Adrenal gland (tissue), 12 donors: ENCODE measurements around the gene TKT. TPM values are rescaled to one million over a fixed set of nuclear protein-coding genes. Genes with fewer than 3 reads are reported as not detected.

Experiments
- DNase-seq, 7 donors: peaks; one replicate each; pipeline ENCODE4 v3.0.0-alpha.2; 2019 to 2020
- H3K27ac ChIP-seq, 5 donors: fragments of 200-600 bp; sonication (generic) in 4 of 5; 1 replicate in 3 of 5; 2 replicates in 2 of 5; pipeline versions ENCODE4 v1.5.1 to v1.8.0; 2016 to 2020; ENCODE audit warnings: mild to moderate bottlenecking in 1 of 5
- H3K27me3 ChIP-seq: fragments of 200-600 bp; 2 replicates; pipeline ENCODE4 v1.8.0; 2021
- H3K36me3 ChIP-seq, 2 donors: fragments of 200-600 bp; replicated peaks in 1 of 2; 1 replicate in 1 of 2; 2 replicates in 1 of 2; pipeline versions ENCODE4 v1.5.1 to v1.8.0; 2018 to 2022
- H3K4me1 ChIP-seq, 2 donors: fragments of 200-600 bp; replicated peaks in 1 of 2; 1 replicate in 1 of 2; 2 replicates in 1 of 2; pipeline versions ENCODE4 v1.5.1 to v1.8.0; 2018 to 2021
- H3K4me3 ChIP-seq, 4 donors: fragments of 200-600 bp; sonication (generic) in 3 of 4; one replicate each; pipeline ENCODE4 v1.5.1; 2016 to 2018
- H3K9me3 ChIP-seq, 3 donors: fragments of 200-600 bp; sonication (generic) in 1 of 3; replicated peaks in 1 of 3; 1 replicate in 2 of 3; 2 replicates in 1 of 3; pipeline versions ENCODE4 v1.5.1 to v1.8.0; 2016 to 2021
- POLR2A ChIP-seq, 2 donors: fragments of 450-650 bp; IDR thresholded peaks; one replicate each; pipeline ENCODE4 v1.6.1; 2017; ENCODE audit warnings: antibody characterized with exemption in 2 of 2, mild to moderate bottlenecking in 2 of 2, moderate library complexity in 1 of 2
- WGBS, 4 donors: extraction: QIAGEN DNeasy Blood & Tissue Kit in 2 of 4; methylation state at CpG; one replicate each; pipeline versions ENCODE4 v1.1.5 to v1.1.7; 2013 to 2017; 5-methylcytosine and 5-hydroxymethylcytosine counted together
- intact Hi-C, 2 donors: fragments of 100-400 bp; cut with DNase I; formaldehyde crosslinking; loops; one replicate each; pipeline versions ENCODE4 v1.14.1 to v1.15.0; 2022 to 2023
- polyA plus RNA-seq, 3 donors: library from polyadenylated mRNA; stranded (reverse); fragments of 200-250 nt in 2 of 3; fragments of 350-450 nt in 1 of 3; fragmentation: Illumina TruSeq in 1 of 3; extraction: RNeasy Lipid Tissue Mini Kit (QIAGEN cat#74804) in 1 of 3; gene quantifications; one replicate each; pipeline ENCODE4 v1.2.3, GENCODE V29; 2013 to 2014
- total RNA-seq, 9 donors: library from RNA; depleted of rRNA in 4 of 9; stranded (reverse); fragments of >200 nt in 4 of 9; fragments of 120-200 nt in 1 of 9; fragmentation: NEBNext Ultra II Directional in 1 of 9; extraction: Animal tissue kit (Norgen Biotek cat#: 25700) in 1 of 9; gene quantifications; one replicate each; pipeline versions ENCODE4 v1.1.0 to v1.2.4, GENCODE V29; 2013 to 2023
- TF ChIP-seq, protein P1 (sequence below), 6 experiments: fragments of 450-650 bp in 4 of 6; fragments of 200-600 bp in 2 of 6; sonication (generic) in 1 of 6; IDR thresholded peaks; 1 replicate in 5 of 6; 2 replicates in 1 of 6; pipeline versions ENCODE4 v1.5.1 to v1.8.0; 2016 to 2021; ENCODE audit warnings: antibody characterized with exemption in 6 of 6, mild to moderate bottlenecking in 2 of 6, moderate library complexity in 1 of 6
- donor health status: healthy with polysubstance abuse.
- donor health status: Bipolar disorder and iron deficiency.
- donor health status: DM: yes; HTN: yes; CAD: no.
- donor health status: DM: no; HTN: no; CAD: no.
- donor health status: DM: no; HTN: no; CAD: no.
- donor health status: DM: yes; HTN: yes; CAD: no.

The TKT gene
- total and polyA plus RNA-seq, 12 donors = 131 to 516 (median 276) TPM

DNA sequence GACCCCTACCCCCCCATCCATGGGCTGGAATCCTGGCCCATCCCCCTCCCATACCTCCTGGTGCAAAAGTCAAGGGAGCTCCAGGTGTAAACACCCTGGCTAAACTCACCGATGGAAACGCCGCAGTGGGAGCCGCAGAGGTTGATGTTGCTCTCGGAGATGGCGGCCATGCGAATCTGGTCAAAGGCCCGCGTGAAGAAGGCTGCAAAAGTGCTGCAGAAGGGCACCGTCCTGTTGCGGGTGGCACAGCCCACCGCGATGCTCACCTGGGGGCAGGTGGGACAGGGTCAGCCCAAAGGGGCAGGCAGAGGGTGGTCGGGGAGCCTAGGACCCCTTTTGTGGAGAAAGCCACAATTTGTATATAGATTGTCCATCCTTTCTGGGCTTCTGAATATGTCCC, 26.7 kb downstream of the TKT start:
- Histone ChIP-seq H3K27ac (no peak overlapping the region), H3K27me3 (no peaks in the 10 kb centered on the region), H3K4me1 (peaks cover 0 to 7% of the 10 kb centered on the region in 2 donors), H3K9me3 (no peaks in the 10 kb centered on the region), H3K4me3 (no peak overlapping the region), H3K36me3 (peaks cover 0 to 100% of the 10 kb centered on the region in 2 donors)
- DNase-seq = peak in 1 of 7 donors; percentile 48
- no peak for TF ChIP-seq POLR2A (IDR thresholded peaks at IDR 0.05)
- TF ChIP-seq, protein P1, sequence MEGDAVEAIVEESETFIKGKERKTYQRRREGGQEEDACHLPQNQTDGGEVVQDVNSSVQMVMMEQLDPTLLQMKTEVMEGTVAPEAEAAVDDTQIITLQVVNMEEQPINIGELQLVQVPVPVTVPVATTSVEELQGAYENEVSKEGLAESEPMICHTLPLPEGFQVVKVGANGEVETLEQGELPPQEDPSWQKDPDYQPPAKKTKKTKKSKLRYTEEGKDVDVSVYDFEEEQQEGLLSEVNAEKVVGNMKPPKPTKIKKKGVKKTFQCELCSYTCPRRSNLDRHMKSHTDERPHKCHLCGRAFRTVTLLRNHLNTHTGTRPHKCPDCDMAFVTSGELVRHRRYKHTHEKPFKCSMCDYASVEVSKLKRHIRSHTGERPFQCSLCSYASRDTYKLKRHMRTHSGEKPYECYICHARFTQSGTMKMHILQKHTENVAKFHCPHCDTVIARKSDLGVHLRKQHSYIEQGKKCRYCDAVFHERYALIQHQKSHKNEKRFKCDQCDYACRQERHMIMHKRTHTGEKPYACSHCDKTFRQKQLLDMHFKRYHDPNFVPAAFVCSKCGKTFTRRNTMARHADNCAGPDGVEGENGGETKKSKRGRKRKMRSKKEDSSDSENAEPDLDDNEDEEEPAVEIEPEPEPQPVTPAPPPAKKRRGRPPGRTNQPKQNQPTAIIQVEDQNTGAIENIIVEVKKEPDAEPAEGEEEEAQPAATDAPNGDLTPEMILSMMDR (IDR thresholded peaks at IDR 0.05) = no peak
- 95 to 96% (median 95%) methylated on average over 11 to 14 of the region's 14 CpGs for WGBS, 4 donors
- intact Hi-C loops = loop anchor here in 1 of 2 donors (10.0 kb wide), 1 partner anchor 486 kb away; no protein-coding TSS in a partner anchor

DNA sequence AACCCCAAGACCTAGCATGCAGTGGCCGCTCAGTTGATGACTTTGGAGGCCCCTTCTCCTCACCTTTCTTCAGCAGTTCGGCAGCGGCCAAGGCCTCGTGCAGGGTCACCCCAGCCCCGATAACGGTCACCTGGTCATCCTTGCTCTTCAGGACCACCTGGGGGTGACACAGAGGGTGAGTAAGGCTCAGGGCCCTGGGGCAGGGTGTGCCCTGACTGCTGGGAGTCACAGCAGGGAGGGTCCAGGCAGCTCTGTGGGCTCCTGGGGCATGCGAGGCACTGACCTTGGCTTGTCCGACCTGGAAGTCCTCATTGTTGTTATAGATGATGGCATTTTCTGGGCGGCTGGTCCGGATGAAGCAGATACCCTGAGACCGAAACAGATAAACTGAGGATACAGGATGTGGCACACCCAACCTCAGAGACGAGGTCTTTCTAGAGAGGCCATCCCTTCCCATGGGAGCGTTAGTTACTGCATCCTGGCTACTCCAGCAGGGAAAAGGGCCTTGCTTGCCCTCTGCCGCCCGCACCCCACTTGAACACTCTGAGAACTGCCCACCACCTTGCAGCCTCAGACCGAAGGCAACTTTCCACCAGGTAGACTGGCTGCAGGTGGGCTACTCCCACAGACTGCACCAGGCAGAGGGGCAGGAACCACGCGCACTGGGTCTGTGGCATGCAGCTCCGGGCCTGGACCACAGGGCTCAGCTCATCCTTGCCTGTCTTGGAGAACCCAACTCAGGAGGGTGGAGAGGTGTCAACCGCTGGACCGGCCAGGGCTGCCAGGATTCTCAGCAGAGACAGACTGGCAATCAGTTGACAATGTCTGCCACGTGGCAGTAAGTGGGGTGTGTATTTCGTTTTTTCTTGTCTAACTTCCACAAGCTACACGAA, 27.6 kb downstream of the TKT start:
- no peaks in the 10 kb centered on the region for H3K27me3 ChIP-seq
- TF ChIP-seq, protein P1 (IDR thresholded peaks at IDR 0.05) = no peak
- TF ChIP-seq POLR2A (IDR thresholded peaks at IDR 0.05) = no peak
- 72 to 86% (median 83%) methylated on average over 13 to 24 of the region's 24 CpGs for WGBS, 4 donors
- H3K4me3 ChIP-seq = no peak overlapping the region
- DNase-seq = peak in 2 of 7 donors; percentile 11 to 51
- no peak overlapping the region for H3K27ac ChIP-seq
- intact Hi-C loops = loop anchor here in 1 of 2 donors (10.0 kb wide), 1 partner anchor 487 kb away; no protein-coding TSS in a partner anchor
- H3K4me1 ChIP-seq = peaks cover 0 to 2% of the 10 kb centered on the region in 2 donors
- H3K36me3 ChIP-seq = peaks cover 0 to 100% of the 10 kb centered on the region in 2 donors
- H3K9me3 ChIP-seq = no peaks in the 10 kb centered on the region

DNA sequence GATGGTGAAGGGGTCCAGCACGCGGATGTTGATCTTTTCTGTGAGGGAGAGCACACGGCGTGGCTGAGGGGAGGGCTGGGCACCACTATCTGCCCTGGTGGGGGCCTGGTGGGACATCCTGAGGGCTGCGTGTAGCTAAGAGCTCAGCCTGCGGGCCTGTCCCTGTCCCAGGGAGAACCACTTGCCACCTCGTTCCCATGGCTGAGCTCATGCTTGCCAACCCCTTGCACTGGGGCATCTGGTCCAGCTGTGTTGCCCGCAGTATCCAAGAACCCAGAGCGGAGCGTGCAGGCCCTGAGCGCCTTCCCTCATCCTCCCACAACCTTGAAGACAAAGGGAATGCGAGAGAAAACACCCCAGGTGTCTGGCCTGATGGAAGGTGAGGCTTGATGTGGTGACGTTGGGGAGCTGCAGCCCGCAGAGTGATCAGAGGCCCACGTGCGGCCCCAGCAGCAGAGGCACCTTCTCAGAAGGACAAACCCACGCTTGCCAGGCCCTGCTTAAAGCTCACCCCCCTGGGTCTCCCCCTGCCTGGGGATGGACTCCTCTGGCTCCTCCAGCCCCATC, 28.9 kb downstream of the TKT start:
- Histone ChIP-seq H3K4me1 (no peaks in the 10 kb centered on the region), H3K27me3 (no peaks in the 10 kb centered on the region), H3K27ac (no peak overlapping the region), H3K36me3 (peaks cover 0 to 87% of the 10 kb centered on the region in 2 donors), H3K9me3 (no peaks in the 10 kb centered on the region), H3K4me3 (no peak overlapping the region)
- TF ChIP-seq POLR2A (IDR thresholded peaks at IDR 0.05) = no peak
- TF ChIP-seq, protein P1 (IDR thresholded peaks at IDR 0.05) = no peak
- intact Hi-C loops = loop anchor here in 1 of 2 donors (10.0 kb wide), 1 partner anchor 488 kb away; no protein-coding TSS in a partner anchor
- 94 to 97% (median 95%) methylated on average over 11 to 17 of the region's 17 CpGs for WGBS, 4 donors
- DNase-seq = peak in 1 of 7 donors; percentile 12

DNA sequence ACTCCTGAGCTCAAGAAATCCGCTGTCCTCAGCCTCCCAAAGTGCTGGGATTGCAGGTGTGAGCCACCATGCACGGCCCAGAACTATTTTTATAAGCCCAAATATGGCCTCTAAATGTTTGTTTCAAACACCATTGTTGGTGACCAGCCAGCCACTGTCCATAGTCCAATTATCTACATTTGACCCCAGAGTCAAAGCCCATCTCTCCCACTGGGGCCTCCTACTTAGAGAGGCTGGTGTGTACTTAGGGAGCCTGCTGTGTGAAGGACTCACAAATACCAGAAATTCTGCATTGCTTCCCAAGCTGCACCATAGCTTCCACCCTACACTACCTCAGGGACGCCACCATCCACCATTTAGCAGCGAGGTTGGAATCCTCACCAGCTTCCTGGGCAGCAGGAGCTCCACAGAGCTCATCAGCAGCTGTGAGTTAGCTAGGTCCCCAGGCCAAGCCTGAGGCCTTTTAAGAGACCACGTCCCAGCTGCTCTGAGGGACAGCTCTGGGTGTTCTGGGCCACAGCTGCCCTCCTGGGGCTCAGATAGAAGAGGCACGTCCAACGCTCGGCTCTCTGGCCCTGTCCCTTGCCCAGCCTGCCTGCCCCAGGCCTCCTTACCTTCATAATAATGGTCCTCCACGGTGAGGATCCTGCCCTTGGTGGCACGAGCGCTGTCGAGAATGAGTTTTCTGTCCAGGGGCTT, 29.5 kb downstream of the TKT start:
- Histone ChIP-seq H3K9me3 (no peaks in the 10 kb centered on the region), H3K4me1 (no peaks in the 10 kb centered on the region), H3K27ac (no peak overlapping the region), H3K27me3 (no peaks in the 10 kb centered on the region), H3K36me3 (peaks cover 0 to 81% of the 10 kb centered on the region in 2 donors), H3K4me3 (no peak overlapping the region)
- no peak for DNase-seq
- intact Hi-C loops = loop anchor here in 1 of 2 donors (10.0 kb wide), 1 partner anchor 489 kb away; no protein-coding TSS in a partner anchor
- 83 to 98% (median 92%) methylated on average over 5 to 12 of the region's 12 CpGs for WGBS, 4 donors
- TF ChIP-seq POLR2A (IDR thresholded peaks at IDR 0.05) = no peak
- TF ChIP-seq, protein P1 (IDR thresholded peaks at IDR 0.05) = no peak
